ENCODE results near the gene AGBL4.

AGBL4 gene

GRCh38 chr1:48749068-48749467 lies 1274.7 kb downstream of the AGBL4 start:
- Histone ChIP-seq H3K9ac (ENCODE audit: low read depth, low read length) (no peak overlapping the region), H2AFZ (ENCODE audit: low read depth, low read length) (no peak overlapping the region), H3K4me1 (ENCODE audit: insufficient read depth, low read length) (no peaks in the 10 kb centered on the region), H3K36me3 (ENCODE audit: insufficient read depth, low read length) (peaks cover 83% of the 10 kb centered on the region), H3K27me3 (ENCODE audit: insufficient read depth, low read length, poor library complexity) (no peaks in the 10 kb centered on the region), H4K20me1 (ENCODE audit: insufficient read depth, low read length) (peaks cover 9% of the 10 kb centered on the region; the same call in 1 of the 2 replicates), H3K9me3 (ENCODE audit: insufficient read depth, low read length, severe bottlenecking) (no peaks in the 10 kb centered on the region), H3K4me2 (ENCODE audit: insufficient read depth, low read length) (no peak overlapping the region), H3K27ac (ENCODE audit: low read length) (no peak overlapping the region), H3K4me3 (ENCODE audit: low read depth in 1 of 2, low read length in 2 of 2) (no peak overlapping the region), H3K79me2 (ENCODE audit: insufficient read depth, low read length) (no peaks in the 10 kb centered on the region)
- no peak for ATAC-seq (ENCODE audit: insufficient read depth, low read depth)
- DNase-seq, result no peak
- TF ChIP-seq EZH2 (IDR thresholded peaks at IDR 0.05; ENCODE audit: borderline replicate concordance, low read depth, low read length, severe bottlenecking), result no peak
- TF ChIP-seq CTCF (IDR thresholded peaks at IDR 0.05; ENCODE audit: borderline replicate concordance, extremely low read depth, low read length, poor library complexity, severe bottlenecking), result no peak

GRCh38 chr1:48746906-48747305 lies 1276.8 kb downstream of the AGBL4 start:
- DNase-seq, result no peak
- H3K27me3 ChIP-seq (ENCODE audit: insufficient read depth, low read length, poor library complexity), result no peaks in the 10 kb centered on the region

GRCh38 chr1:48744032-48744431 lies 1279.7 kb downstream of the AGBL4 start:
- H3K4me1 ChIP-seq (ENCODE audit: insufficient read depth, low read length), result no peaks in the 10 kb centered on the region
- H4K20me1 ChIP-seq (ENCODE audit: insufficient read depth, low read length), result peaks cover 12% of the 10 kb centered on the region; the same call in 1 of the 2 replicates
- H3K79me2 ChIP-seq (ENCODE audit: insufficient read depth, low read length), result no peaks in the 10 kb centered on the region
- H2AFZ ChIP-seq (ENCODE audit: low read depth, low read length), result no peak overlapping the region
- no peak for DNase-seq
- no peaks in the 10 kb centered on the region for H3K9me3 ChIP-seq (ENCODE audit: insufficient read depth, low read length, severe bottlenecking)
- H3K27me3 ChIP-seq (ENCODE audit: insufficient read depth, low read length, poor library complexity), result no peaks in the 10 kb centered on the region
- H3K27ac ChIP-seq (ENCODE audit: low read length), result no peak overlapping the region
- H3K9ac ChIP-seq (ENCODE audit: low read depth, low read length), result no peak overlapping the region
- H3K4me3 ChIP-seq (ENCODE audit: low read depth in 1 of 2, low read length in 2 of 2), result no peak overlapping the region
- no peak for ATAC-seq (ENCODE audit: insufficient read depth, low read depth)
- TF ChIP-seq CTCF (IDR thresholded peaks at IDR 0.05; ENCODE audit: borderline replicate concordance, extremely low read depth, low read length, poor library complexity, severe bottlenecking) (no peak), EZH2 (IDR thresholded peaks at IDR 0.05; ENCODE audit: borderline replicate concordance, low read depth, low read length, severe bottlenecking) (no peak)
- H3K4me2 ChIP-seq (ENCODE audit: insufficient read depth, low read length), result no peak overlapping the region
- peaks cover 78% of the 10 kb centered on the region for H3K36me3 ChIP-seq (ENCODE audit: insufficient read depth, low read length)

More at GRCh38 chr1:48746906-48747305, 1276.8 kb downstream of the AGBL4 start:
- Histone ChIP-seq H3K4me3 (ENCODE audit: low read depth in 1 of 2, low read length in 2 of 2) (no peak overlapping the region), H3K4me2 (ENCODE audit: insufficient read depth, low read length) (no peak overlapping the region), H4K20me1 (ENCODE audit: insufficient read depth, low read length) (peaks cover 9% of the 10 kb centered on the region; the same call in 1 of the 2 replicates), H3K36me3 (ENCODE audit: insufficient read depth, low read length) (peaks cover 82% of the 10 kb centered on the region), H2AFZ (ENCODE audit: low read depth, low read length) (no peak overlapping the region), H3K9me3 (ENCODE audit: insufficient read depth, low read length, severe bottlenecking) (no peaks in the 10 kb centered on the region), H3K79me2 (ENCODE audit: insufficient read depth, low read length) (no peaks in the 10 kb centered on the region), H3K27ac (ENCODE audit: low read length) (no peak overlapping the region), H3K9ac (ENCODE audit: low read depth, low read length) (no peak overlapping the region), H3K4me1 (ENCODE audit: insufficient read depth, low read length) (no peaks in the 10 kb centered on the region)
- TF ChIP-seq CTCF (IDR thresholded peaks at IDR 0.05; ENCODE audit: borderline replicate concordance, extremely low read depth, low read length, poor library complexity, severe bottlenecking) (no peak), EZH2 (IDR thresholded peaks at IDR 0.05; ENCODE audit: borderline replicate concordance, low read depth, low read length, severe bottlenecking) (no peak)
- no peak for ATAC-seq (ENCODE audit: insufficient read depth, low read depth)

GRCh38 chr1:48743480-48743879 lies 1280.3 kb downstream of the AGBL4 start:
- no peaks in the 10 kb centered on the region for H3K27me3 ChIP-seq (ENCODE audit: insufficient read depth, low read length, poor library complexity)
- H3K4me3 ChIP-seq (ENCODE audit: low read depth in 1 of 2, low read length in 2 of 2), result no peak overlapping the region
- H3K4me1 ChIP-seq (ENCODE audit: insufficient read depth, low read length), result no peaks in the 10 kb centered on the region
- ATAC-seq (ENCODE audit: insufficient read depth, low read depth), result no peak
- no peak for DNase-seq
- no peak overlapping the region for H2AFZ ChIP-seq (ENCODE audit: low read depth, low read length)
- no peak overlapping the region for H3K27ac ChIP-seq (ENCODE audit: low read length)
- TF ChIP-seq CTCF (IDR thresholded peaks at IDR 0.05; ENCODE audit: borderline replicate concordance, extremely low read depth, low read length, poor library complexity, severe bottlenecking) (no peak), EZH2 (IDR thresholded peaks at IDR 0.05; ENCODE audit: borderline replicate concordance, low read depth, low read length, severe bottlenecking) (no peak)
- peaks cover 12% of the 10 kb centered on the region; the same call in 1 of the 2 replicates for H4K20me1 ChIP-seq (ENCODE audit: insufficient read depth, low read length)
- H3K4me2 ChIP-seq (ENCODE audit: insufficient read depth, low read length), result no peak overlapping the region
- peaks cover 80% of the 10 kb centered on the region for H3K36me3 ChIP-seq (ENCODE audit: insufficient read depth, low read length)
- no peak overlapping the region for H3K9ac ChIP-seq (ENCODE audit: low read depth, low read length)
- H3K9me3 ChIP-seq (ENCODE audit: insufficient read depth, low read length, severe bottlenecking), result no peaks in the 10 kb centered on the region
- no peaks in the 10 kb centered on the region for H3K79me2 ChIP-seq (ENCODE audit: insufficient read depth, low read length)
